HCT116 (cell line): Measurements from ENCODE around the gene GPN1. TPM values are rescaled to one million over a fixed set of nuclear protein-coding genes. Genes with fewer than 3 reads are reported as not detected.

ENCODE experiments used
- ATAC-seq: fragments of 200-7000 bp; cut with Tn5 transposase; 2 replicates; pipeline ENCODE4 v1.9.1; 2020; ENCODE audit warnings: mild to moderate bottlenecking, moderate library complexity
- BruUV-seq: library from RNA; stranded (reverse); fragments of 400-500 nt; replicated peaks from 2 replicates; lab custom pipeline; 2021; lab: Mats Ljungman, UMichigan
- CTCF ChIA-PET: fragments of 300-600 bp; sonication (Branson Sonifier 250); formaldehyde crosslinking; loops from one replicate; lab custom pipeline; 2021; ENCODE audit warnings: antibody characterized with exemption; lab: Charles Lee
- POLR2A ChIA-PET: fragments of 300-600, 350-600 bp; sonication (Branson Sonifier 250); formaldehyde crosslinking; loops from one replicate; lab custom pipeline; 2021; ENCODE audit warnings: antibody characterized with exemption; lab: Charles Lee
- RAD21 ChIA-PET, 2 experiments: fragments of 300-600 bp; sonication (Branson Sonifier 250); formaldehyde crosslinking; loops; one replicate each; lab custom pipeline; 2023; ENCODE audit warnings: low total read pairs in 2 of 2; ENCODE audit not compliant: uncharacterized antibody in 2 of 2, unreplicated experiment in 2 of 2, low non-redundant PET in 1 of 2; lab: Charles Lee
- DNase-seq: peaks from one replicate; pipeline ENCODE4 v3.0.0-alpha.2; 2010; ENCODE audit warnings: low read depth, low spot score
- H2AFZ ChIP-seq: fragments of 200-600 bp; shearing (Covaris generic), sonication (generic); 2 replicates; pipeline ENCODE4 v1.6.1; 2017; ENCODE audit warnings: low read depth, mixed run types, mixed read lengths, antibody characterized with exemption, low read length; ENCODE audit not compliant: poor library complexity, severe bottlenecking
- H3K27ac ChIP-seq: 2 replicates; pipeline ENCODE4 v1.5.1; 2012; ENCODE audit warnings: low read depth, low read length
- H3K27me3 ChIP-seq: fragments of 200-600 bp; sonication (generic); 2 replicates; pipeline ENCODE4 v1.6.1; 2016; ENCODE audit warnings: mixed run types, low read length, mixed read lengths; ENCODE audit not compliant: insufficient read depth
- H3K36me3 ChIP-seq, 2 experiments: fragments of 200-500 bp in 1 of 2; fragments of 200-600 bp in 1 of 2; sonication (Bioruptor generic) in 1 of 2; sonication (generic) in 1 of 2; 2 replicates each; pipeline versions ENCODE4 v1.5.1 to v1.6.1; 2014 to 2016; ENCODE audit warnings: low read length in 2 of 2, inconsistent platforms in 1 of 2, mixed read lengths in 1 of 2, mixed run types in 1 of 2; ENCODE audit not compliant: insufficient read depth in 2 of 2, control insufficient read depth in 1 of 2
- H3K4me1 ChIP-seq, 2 experiments: fragments of 200-600 bp in 1 of 2; sonication (generic) in 1 of 2; 2 replicates each; pipeline versions ENCODE4 v1.5.1 to v1.6.1; 2012 to 2017; ENCODE audit warnings: low read length in 2 of 2, inconsistent platforms in 1 of 2, mild to moderate bottlenecking in 1 of 2, mixed read lengths in 1 of 2, mixed run types in 1 of 2, moderate library complexity in 1 of 2; ENCODE audit not compliant: insufficient read depth in 2 of 2, control insufficient read depth in 1 of 2
- H3K4me2 ChIP-seq: fragments of 200-600 bp; sonication (generic); 2 replicates; pipeline ENCODE4 v1.6.1; 2017; ENCODE audit warnings: mixed run types, low read length, mixed read lengths
- H3K4me3 ChIP-seq, 2 experiments: fragments of 200-600 bp in 1 of 2; sonication (generic) in 1 of 2; replicated peaks in 1 of 2; 2 replicates each; pipeline ENCODE4 v1.5.1; 2011 to 2016; ENCODE audit warnings: low read length in 2 of 2, control low read depth in 1 of 2, low read depth in 1 of 2, mild to moderate bottlenecking in 1 of 2, mixed read lengths in 1 of 2, mixed run types in 1 of 2
- H3K79me2 ChIP-seq: fragments of 200-600 bp; sonication (generic); 2 replicates; pipeline ENCODE4 v1.6.1; 2017; ENCODE audit warnings: mild to moderate bottlenecking, mixed run types, low read length, moderate library complexity, mixed read lengths; ENCODE audit not compliant: insufficient read depth
- H3K9ac ChIP-seq: fragments of 200-600 bp; sonication (generic); 2 replicates; pipeline ENCODE4 v1.6.1; 2016; ENCODE audit warnings: low read length, mixed read lengths
- H3K9me2 ChIP-seq: fragments of 200-600 bp; sonication (generic), shearing (Covaris generic); 2 replicates; pipeline ENCODE4 v1.6.1; 2017; ENCODE audit warnings: mixed run types, mild to moderate bottlenecking, moderate library complexity; ENCODE audit not compliant: insufficient read depth
- H3K9me3 ChIP-seq, 2 experiments: fragments of 200-500 bp in 1 of 2; fragments of 200-600 bp in 1 of 2; sonication (Bioruptor generic) in 1 of 2; sonication (generic) in 1 of 2; 2 replicates each; pipeline ENCODE4 v1.6.1; 2014 to 2017; ENCODE audit warnings: low read length in 2 of 2, mixed read lengths in 2 of 2, inconsistent platforms in 1 of 2, low read depth in 1 of 2, mild to moderate bottlenecking in 1 of 2, mixed run types in 1 of 2, moderate library complexity in 1 of 2; ENCODE audit not compliant: control insufficient read depth in 1 of 2, insufficient read depth in 1 of 2
- H4K20me1 ChIP-seq: fragments of 200-600 bp; sonication (generic), shearing (Covaris generic); 2 replicates; pipeline ENCODE4 v1.6.1; 2017; ENCODE audit warnings: mixed run types, mild to moderate bottlenecking, moderate library complexity; ENCODE audit not compliant: insufficient read depth
- ATF3 ChIP-seq: IDR thresholded peaks from 2 replicates; pipeline ENCODE4 v1.6.1; 2012
- CEBPB ChIP-seq: IDR thresholded peaks from 2 replicates; pipeline ENCODE4 v1.6.1; 2012; ENCODE audit warnings: low read depth
- CTCF ChIP-seq, 3 experiments: fragments of 200-600 bp in 1 of 3; sonication (generic) in 1 of 3; IDR thresholded peaks in 2 of 3; conservative IDR thresholded peaks in 1 of 3; 2 replicates each; pipeline ENCODE4 v1.5.1; 2012 to 2017; ENCODE audit warnings: low read depth in 2 of 3, low read length in 2 of 3, antibody characterized with exemption in 1 of 3, borderline replicate concordance in 1 of 3, control low read depth in 1 of 3, mild to moderate bottlenecking in 1 of 3, mixed read lengths in 1 of 3, mixed run types in 1 of 3, moderate library complexity in 1 of 3; ENCODE audit not compliant: insufficient read depth in 1 of 3
- ELF1 ChIP-seq: IDR thresholded peaks from 2 replicates; pipeline ENCODE4 v1.6.1; 2012; ENCODE audit warnings: low read depth, borderline replicate concordance
- EZH2phosphoT487 ChIP-seq: fragments of 200-600 bp; IDR thresholded peaks from 2 replicates; pipeline ENCODE4 v1.6.1; 2018; ENCODE audit warnings: antibody characterized with exemption, borderline replicate concordance
- FOSL1 ChIP-seq: IDR thresholded peaks from 2 replicates; pipeline ENCODE4 v1.6.1; 2012; ENCODE audit warnings: low read depth
- JUND ChIP-seq: IDR thresholded peaks from 2 replicates; pipeline ENCODE4 v1.6.1; 2012
- MAX ChIP-seq: IDR thresholded peaks from 2 replicates; pipeline ENCODE4 v1.6.1; 2012
- POLR2A ChIP-seq: IDR thresholded peaks from 2 replicates; pipeline ENCODE4 v1.7.0; 2011; ENCODE audit warnings: borderline replicate concordance; ENCODE audit not compliant: insufficient read depth, insufficient read length; ENCODE audit errors: extremely low read depth
- POLR2AphosphoS5 ChIP-seq: IDR thresholded peaks from 2 replicates; pipeline ENCODE4 v1.6.1; 2011; ENCODE audit warnings: mild to moderate bottlenecking, low read depth, low read length, moderate library complexity
- RAD21 ChIP-seq: IDR thresholded peaks from 2 replicates; pipeline ENCODE4 v1.6.1; 2012; ENCODE audit warnings: low read depth, mild to moderate bottlenecking
- REST ChIP-seq: IDR thresholded peaks from 2 replicates; pipeline ENCODE4 v1.6.1; 2012; ENCODE audit warnings: low read depth
- SP1 ChIP-seq: IDR thresholded peaks from 2 replicates; pipeline ENCODE4 v1.6.1; 2012; ENCODE audit warnings: low read depth
- SRF ChIP-seq: IDR thresholded peaks from 2 replicates; pipeline ENCODE4 v1.6.1; 2012; ENCODE audit warnings: low read depth
- YY1 ChIP-seq: IDR thresholded peaks from 2 replicates; pipeline ENCODE4 v1.6.1; 2011; ENCODE audit warnings: low read length, low read depth, moderate library complexity, mild to moderate bottlenecking; ENCODE audit not compliant: insufficient replicate concordance; ENCODE audit errors: extremely low read depth
- ZBTB33 ChIP-seq: IDR thresholded peaks from 2 replicates; pipeline ENCODE4 v1.6.1; 2011; ENCODE audit warnings: mild to moderate bottlenecking, low read length, moderate library complexity; ENCODE audit not compliant: insufficient replicate concordance; ENCODE audit errors: extremely low read depth
- ZFX ChIP-seq: fragments of 450-650 bp; IDR thresholded peaks from 2 replicates; pipeline ENCODE4 v1.6.1; 2017
- ZNF274 ChIP-seq: fragments of 200-500 bp; sonication (Bioruptor generic); IDR thresholded peaks from 2 replicates; pipeline ENCODE4 v1.6.1; 2014; ENCODE audit warnings: mild to moderate bottlenecking, low read depth, low read length, inconsistent platforms
- intact Hi-C: fragments of 100-400 bp; cut with micrococcal nuclease; formaldehyde crosslinking; loops from 2 replicates; pipeline ENCODE4 v1.10.0; 2022
- total RNA-seq: library from RNA; stranded (reverse); gene quantifications from one replicate; pipeline ENCODE4 v1.2.1, GENCODE V29; 2021; ENCODE audit not compliant: unreplicated experiment

Gene GPN1
- total RNA-seq, 1 experiment from 2014 or later: 34.3 TPM

- no peaks in the 10 kb centered on the region for H3K79me2 ChIP-seq
- CTCF ChIA-PET: interaction anchor here (0.6 to 2.9 kb wide), 36 partner anchors 9 to 938 kb away, joined by 3 to 22 read pairs (median 4); partner anchors contain the start of genes CCDC121, GPN1, PPM1G and SLC4A1AP
- no peaks in the 10 kb centered on the region for H3K27me3 ChIP-seq
- peak overlapping the region; percentile 71 for H3K4me2 ChIP-seq
- POLR2A ChIA-PET: interaction anchor here (0.7 to 1.1 kb wide), 3 partner anchors 12 to 254 kb away, joined by 3 read pairs; partner anchors contain the start of genes NRBP1, SLC4A1AP and SUPT7L
- RAD21 ChIA-PET: interaction anchor here in 1 of 2 experiments (1.0 kb wide), 1 partner anchor 20 kb away, joined by 5 read pairs; no protein-coding TSS in a partner anchor
- H3K27ac ChIP-seq: peak overlapping the region; percentile 70; the same call in 1 of the 2 replicates
- peaks cover 25 to 35% of the 10 kb centered on the region in 2 experiments for H3K4me1 ChIP-seq
- peak overlapping the region; percentile 28 for H3K9ac ChIP-seq
- H3K4me3 ChIP-seq: peak overlapping the region in 1 of 2 experiments; percentile 40; a peak in 2 of 4 replicates
- H4K20me1 ChIP-seq: no peaks in the 10 kb centered on the region
- DNase-seq (peak; percentile 96), ATAC-seq (peak; percentile 86)
- no peak overlapping the region for H2AFZ ChIP-seq
- H3K36me3 ChIP-seq: peaks cover 0 to 14% of the 10 kb centered on the region in 2 experiments; a peak in 2 of 4 replicates
- intact Hi-C loops: loop anchor here (1.0 to 5.0 kb wide), 3 partner anchors 275 to 769 kb away; no protein-coding TSS in a partner anchor
- no peaks in the 10 kb centered on the region for H3K9me3 ChIP-seq
- H3K9me2 ChIP-seq: no peaks in the 10 kb centered on the region
- BruUV-seq: no TSS peak
- TF ChIP-seq ZBTB33: no peak
- no peak for TF ChIP-seq ZNF274
- peak; percentile 35; the same call in 1 of the 2 replicates for TF ChIP-seq JUND
- TF ChIP-seq CEBPB: no peak
- TF ChIP-seq ATF3: no peak
- no peak for TF ChIP-seq EZH2phosphoT487
- peak; percentile 50 for TF ChIP-seq SP1
- peak; percentile 30; the same call in 1 of the 2 replicates for TF ChIP-seq POLR2AphosphoS5
- TF ChIP-seq POLR2A: no peak
- TF ChIP-seq YY1: peak; percentile 44
- no peak for TF ChIP-seq ZFX
- TF ChIP-seq CTCF (IDR thresholded peaks at IDR 0.05 in 2 of 3, conservative IDR thresholded peaks at IDR 0.05 in 1 of 3; ENCODE audit: borderline replicate concordance in 1 of 3, insufficient read depth in 1 of 3, low read depth in 2 of 3, low read length in 2 of 3): peak; percentile 89 to 100 (median 98)
- no peak for TF ChIP-seq MAX
- peak; percentile 61 for TF ChIP-seq FOSL1
- TF ChIP-seq SRF: 0 out of 2 replicates have a peak, but pooled peaks have one; percentile 35
- TF ChIP-seq RAD21: peak; percentile 97
- no peak for TF ChIP-seq REST
- TF ChIP-seq ELF1: no peak
Observed at GRCh38 chr2:27683390-27684071, 54.7 kb downstream of the GPN1 start.
